ENCODE results near the gene CMTM4.
"Not testable (repeated sequence)": the region's sequence is repeated elsewhere in the genome, so short reads cannot be mapped to it uniquely, and the experiment has no call there.

CMTM4 gene

DNA sequence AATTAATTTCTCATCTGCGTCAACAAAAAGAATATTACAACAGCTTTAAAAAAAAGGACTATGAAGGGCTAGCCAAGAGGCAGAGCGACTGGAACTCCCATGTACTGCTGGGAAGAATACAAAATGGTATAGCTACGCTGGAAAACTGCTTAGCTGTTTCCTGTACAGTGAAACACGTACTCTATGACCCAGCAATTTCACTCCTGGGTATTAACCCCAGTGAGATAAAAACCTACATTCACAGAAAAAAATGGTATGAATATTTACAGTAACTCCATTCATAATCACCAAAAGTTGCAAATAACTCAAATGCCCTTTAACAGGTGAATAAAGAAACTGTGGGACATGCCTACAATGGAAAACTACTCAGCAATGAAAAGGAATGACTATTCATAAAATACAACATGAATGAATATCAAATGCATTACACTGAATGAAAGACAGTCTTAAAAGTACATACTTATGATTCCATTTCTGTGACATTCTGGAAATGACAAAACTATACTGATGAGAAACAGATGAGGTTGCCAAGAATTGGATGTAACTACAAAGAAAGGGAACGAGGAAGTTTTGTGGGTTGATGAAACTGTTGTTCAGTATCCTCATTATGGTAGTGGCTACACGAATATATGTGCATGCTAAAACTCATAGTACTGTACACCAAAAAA is 27.6 kb downstream of the CMTM4 start:
- no peak for DNase-seq

DNA sequence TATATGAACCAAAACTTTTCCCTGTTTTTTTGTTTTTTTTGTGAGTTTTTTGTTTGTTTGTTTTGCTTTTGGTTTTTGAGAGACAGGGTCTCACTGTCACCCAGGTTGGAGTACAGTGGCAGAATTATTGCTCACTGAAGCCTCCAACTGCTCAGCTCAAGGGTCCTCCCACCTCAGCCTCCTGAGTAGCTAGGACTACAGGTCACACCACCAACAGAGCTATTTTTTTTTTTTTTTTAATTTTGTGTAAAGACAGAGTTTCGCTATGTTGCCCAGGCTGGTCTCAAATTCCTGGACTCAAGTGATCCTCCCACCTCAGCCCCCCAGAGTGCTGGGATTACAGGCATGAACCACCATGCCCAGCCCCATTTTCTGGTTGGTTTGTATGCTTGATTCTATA is 28.6 kb downstream of the CMTM4 start:
- DNase-seq: no peak

DNA sequence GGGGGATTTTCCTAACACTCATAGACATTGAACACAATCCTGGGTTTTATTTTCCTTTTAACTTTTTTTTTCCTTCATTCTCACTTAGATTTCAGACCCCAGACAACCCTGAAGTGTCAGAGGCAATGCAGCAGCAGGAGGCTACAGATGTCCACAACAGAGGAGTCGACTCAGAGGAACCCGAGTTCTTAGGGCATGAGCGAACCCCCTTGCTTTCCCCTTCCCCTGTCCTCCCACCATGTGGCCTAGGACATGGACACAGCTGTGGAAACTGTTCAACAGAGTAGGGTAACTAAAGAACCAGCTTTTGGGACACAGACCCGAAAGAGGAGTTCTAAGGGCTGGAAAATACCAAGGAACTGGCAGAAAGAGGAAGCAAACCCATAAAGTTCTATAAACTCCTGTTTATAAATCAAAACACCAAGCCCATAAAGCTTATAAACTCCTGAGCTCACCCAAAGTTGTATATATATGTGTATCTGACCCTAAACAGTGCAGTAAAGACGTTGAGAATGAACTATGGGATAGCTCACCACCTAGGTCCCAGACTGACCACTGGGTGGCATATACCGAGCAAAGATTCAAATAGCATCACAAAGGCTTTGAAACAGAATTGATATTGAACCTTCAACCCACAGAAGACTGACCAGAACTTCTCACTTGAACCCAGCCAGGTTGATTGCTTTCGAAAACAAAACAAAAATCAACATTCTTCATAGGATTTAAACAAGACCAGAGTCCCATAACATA is 33.9 kb downstream of the CMTM4 start:
- no peak for DNase-seq

DNA sequence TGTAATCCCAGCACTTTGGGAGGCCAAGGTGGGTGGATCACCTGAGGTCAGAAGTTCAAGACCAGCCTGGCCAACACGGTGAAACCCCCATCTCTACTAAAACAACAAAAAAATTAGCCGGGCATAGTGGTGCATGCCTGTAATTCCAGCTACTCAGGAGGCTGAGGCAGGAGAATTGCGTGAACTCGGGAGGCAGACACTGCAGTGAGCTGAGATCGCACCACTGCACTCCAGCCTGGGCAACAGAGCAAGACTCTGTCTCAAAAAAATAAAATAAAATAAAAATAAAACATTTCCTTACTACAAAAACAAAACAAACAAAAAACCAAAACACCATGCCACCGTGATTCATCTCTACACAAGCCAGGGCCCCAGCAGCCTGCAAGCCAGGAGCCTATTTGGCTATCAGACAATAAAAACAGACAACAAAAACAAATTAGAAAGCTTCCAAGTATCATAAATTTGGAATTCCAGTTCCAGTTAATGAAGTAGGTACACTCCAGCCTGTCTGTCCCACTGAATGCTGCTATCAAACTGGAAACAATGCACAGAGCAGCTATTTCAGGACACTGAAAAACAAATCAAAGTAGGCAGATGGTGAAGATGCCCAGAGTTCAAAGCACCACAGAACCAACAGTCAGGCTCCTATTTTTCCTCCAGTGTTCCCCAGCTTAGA is 34.7 kb downstream of the CMTM4 start:
- not testable (repeated sequence) for DNase-seq

DNA sequence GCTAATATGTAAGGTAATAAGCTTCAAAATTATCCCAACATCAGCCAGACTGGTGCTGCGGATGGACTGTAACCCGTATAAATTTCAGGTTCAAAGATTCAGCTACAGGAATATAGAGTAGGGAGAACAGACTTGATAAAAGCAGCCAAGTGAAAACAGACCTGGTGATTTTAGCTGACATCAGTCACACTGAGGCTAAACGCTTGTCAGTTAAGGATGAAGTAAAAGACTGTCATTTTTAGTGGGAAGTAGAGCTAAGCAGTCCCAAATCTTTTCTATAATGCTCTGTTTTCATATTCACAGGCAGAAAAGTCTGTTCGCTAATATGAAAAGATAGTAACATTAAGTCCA is 35.4 kb downstream of the CMTM4 start:
- no peak for DNase-seq

DNA sequence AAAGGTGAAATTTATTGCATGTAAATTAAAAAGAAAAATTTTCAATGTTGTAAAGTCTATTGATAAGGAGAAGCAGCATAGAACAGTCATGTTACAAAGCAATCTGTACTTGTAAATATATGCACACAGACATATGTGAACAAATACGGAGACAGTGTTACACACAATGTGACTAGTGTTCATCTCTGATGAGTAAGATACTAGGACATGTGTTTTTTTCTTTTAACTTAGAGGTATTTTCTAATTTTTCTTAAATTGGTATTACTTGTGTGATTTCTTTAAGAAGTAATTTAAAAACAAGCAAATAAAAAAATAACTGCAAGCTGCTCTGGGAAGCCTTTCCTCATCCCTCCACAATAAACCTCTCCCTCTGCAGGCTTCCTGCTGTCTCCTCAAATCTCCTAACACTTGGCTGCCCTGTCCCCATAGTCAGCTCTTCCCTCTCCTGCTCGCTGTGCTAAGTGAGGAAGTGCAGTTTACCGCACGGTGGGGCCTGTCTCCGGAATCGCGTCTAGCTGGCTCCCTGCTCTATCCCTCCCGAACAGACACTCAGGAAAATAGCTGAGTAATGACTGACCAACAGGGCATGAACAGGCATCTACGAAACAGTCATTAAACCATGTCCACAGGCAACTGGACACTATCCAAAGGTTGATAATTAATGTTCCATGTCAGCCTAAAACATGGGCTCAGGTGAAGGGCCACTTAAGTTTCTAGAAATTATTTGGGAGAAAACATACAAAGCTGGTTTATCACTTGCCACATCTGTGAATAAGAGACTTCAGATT is 35.9 kb downstream of the CMTM4 start:
- DNase-seq: peak; percentile 69

DNA sequence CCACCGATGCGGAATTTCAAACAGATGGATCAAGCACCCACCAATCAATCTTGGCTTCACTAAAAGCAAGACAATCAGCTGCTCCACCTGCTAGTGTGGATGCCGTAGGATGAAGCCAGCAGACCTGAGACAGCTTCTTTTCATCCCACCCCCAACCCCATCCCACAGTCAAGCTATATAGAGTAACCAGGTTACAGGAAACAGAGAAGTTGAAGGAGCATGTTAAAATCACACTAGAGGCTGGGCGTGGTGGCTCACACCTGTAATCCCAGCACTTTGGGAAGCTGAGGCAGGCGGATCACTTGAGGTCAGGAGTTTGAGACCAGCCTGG is 37.7 kb downstream of the CMTM4 start:
- no peak for DNase-seq

DNA sequence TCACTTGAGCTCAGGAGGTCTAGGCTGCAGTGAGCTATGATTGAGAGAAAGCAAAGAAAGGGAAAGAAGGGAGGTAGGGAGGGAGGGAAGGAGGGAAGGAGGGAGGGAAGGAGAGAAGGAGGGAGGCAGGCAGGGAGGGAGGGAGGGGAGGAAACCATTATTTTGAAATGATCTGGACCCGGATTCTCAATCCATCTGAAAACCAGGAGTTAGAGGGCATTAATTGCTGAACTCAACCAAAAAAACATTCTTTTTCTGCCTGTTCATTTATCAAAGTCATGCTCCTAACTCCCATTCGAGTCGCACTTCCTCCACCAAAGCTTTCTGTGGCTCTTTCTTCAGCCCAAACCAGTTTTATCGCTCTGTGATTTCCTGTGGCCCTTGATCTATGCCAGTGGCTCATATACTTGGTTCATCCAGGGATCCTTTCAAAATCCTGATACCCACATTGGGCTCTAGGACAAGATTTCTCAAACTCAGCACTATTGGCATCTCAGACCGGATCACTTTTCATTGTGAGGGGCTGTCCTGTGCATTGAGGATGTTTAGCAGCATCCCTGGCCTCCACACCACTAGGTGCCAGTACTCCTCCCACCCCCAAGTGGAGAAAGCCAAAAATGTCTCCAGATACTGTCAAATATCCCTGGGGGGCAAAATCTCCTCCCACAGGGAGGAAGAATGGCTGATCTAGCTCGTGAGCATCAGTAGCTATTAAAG is 38.2 kb downstream of the CMTM4 start:
- DNase-seq: no peak

DNA sequence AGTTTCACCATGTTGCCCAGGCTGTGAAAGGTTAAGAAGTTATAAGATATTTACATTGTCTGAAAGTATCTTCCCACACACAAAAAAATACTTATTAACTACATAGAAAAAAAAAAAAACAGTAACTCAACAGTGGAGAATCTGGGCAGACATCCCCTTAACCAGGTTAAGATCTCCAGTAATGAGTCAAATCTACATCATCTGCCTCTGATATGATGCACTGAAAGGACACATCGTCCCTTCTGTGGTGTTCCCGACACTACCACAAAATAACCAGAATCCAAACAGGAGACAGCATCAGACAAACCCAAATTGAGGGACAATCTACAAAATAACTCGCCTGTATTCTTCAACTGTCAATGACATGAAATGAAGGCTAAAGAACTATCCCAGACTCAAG is 40.0 kb downstream of the CMTM4 start:
- DNase-seq: no peak

DNA sequence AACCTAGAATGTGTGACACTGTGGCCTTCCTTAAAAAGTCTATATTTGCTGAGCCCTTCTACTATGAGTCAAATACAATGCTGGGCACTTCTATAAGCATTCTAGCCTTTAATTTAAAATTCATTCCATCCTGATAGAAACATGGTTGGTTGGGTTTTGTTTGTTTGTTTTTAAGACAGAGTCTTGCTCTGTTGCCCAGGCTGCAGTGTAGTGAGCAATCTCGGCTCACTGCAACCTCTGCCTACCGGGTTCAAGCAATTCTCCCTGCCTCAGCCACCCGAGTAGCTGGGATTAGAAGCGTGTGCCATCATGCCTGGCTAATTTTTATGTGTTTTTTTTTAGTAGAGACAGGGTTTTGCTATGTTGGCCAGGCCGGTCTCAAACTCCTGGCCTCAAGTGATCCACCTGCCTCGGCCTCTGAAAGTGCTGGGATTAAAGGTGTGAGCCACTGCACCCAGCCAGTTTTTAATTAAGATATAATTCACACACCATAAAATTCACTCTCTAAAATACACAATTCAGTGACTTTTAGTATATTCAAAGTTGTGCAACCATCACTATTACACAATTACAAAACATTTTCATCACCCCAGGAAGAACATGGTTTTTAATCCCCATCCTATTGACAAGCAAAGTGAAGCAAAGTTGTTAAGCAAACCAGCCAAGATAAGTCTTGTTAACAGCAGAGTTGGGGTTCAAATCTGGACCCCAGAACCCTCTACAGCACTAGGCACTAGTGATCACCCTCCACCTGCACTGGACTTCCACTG is 42.8 kb downstream of the CMTM4 start:
- no peak for DNase-seq

DNA sequence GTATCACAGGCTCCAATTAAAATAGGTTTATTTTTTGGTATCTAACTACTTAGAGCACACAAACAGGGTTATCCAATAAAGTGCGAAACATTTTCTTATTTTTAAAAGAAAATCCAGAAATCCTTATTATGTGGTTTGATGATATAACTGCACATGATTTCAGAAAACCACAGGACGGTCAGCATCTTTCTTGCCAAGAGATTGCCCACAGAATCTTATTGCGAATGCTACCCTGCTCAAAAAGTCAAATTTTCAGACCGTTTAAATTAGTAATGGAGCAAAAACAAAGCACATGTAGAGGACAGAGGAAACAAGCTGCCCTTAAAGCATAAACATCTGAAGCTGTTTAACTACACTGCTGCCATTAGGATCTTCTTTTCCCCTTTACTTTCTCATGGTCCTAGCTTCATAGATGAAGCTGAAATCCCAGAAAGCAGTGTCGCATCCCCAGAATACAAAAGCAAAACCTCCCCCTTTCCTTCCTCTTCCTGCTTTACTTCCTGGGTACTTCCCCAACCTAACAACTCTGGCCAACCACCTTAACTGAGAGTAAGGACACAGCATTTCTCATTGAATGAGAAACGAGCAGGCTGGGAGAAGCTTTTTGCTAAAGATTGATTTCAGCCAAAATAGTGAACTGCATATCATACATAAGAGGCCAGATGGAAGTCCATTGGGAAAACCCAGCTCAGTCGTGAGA is 43.7 kb downstream of the CMTM4 start:
- DNase-seq: no peak

DNA sequence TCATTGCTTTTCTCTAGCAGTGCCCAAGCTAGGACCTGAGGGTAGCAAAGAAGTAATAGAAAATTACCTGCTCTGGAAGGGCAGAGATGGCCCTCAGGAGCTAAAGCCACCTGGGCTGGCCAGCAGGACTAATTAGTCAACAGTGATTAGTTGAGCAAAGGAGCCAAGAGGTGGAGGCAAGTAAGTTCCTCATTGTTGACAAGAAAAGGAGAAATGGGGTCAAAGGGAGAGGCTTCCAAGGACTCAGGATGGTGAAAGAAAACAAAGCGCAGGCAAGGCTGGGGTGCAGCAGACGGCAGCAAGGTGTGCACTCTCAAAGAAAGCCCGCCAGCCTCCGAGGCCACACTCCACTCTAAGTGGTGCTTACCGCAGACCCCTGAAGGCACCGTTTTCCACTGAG is 44.6 kb downstream of the CMTM4 start:
- DNase-seq: no peak

DNA sequence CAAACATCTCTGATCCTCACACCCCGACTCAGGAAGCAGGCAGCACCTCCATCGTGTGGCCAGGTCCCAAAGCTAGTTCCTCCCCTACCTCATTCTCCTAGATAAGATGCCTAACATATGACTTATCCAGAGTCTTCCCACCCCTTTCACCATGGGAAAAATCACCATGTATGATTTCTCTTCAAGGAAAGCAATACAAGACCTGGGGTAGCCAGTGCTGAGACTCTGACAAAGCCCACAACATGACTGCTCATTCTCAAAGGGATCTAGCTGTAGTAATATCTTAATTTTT is 45.1 kb downstream of the CMTM4 start:
- no peak for DNase-seq

DNA sequence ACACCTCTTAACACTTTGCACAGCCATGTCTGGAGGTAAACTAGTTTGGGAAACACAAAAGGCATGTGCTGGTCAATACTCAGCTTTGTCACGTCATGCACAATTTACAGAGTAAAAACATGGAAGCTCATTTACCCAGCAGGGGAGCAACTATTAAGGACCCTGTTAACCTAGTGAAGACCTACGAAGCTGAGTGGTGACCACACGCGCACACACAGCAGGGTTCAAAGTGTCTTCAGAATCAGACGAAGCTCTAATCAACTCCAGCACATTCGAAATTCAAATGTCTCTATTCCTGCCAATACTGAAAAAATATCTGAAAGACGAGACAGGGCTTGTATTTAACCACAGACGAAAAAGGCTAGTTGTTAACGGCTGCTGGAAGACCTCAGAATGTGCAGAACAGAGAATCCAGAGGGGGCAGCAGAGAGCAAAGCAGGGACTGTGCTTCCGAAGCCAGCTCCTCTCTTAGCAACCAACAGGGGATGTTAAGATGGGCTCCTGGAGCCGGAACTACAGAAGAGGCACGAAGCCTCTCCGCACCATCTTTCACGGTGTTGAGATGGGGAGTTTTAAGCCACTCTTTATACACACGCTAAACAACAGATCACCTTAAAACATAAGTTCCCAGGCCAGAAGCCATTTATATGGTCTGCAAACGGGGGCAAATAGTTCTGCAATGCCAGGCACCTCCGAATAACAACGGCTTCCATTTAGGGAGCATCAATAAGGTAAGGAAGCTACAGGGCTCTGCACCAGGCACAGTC is 45.7 kb downstream of the CMTM4 start:
- peak; percentile 89 for DNase-seq

DNA sequence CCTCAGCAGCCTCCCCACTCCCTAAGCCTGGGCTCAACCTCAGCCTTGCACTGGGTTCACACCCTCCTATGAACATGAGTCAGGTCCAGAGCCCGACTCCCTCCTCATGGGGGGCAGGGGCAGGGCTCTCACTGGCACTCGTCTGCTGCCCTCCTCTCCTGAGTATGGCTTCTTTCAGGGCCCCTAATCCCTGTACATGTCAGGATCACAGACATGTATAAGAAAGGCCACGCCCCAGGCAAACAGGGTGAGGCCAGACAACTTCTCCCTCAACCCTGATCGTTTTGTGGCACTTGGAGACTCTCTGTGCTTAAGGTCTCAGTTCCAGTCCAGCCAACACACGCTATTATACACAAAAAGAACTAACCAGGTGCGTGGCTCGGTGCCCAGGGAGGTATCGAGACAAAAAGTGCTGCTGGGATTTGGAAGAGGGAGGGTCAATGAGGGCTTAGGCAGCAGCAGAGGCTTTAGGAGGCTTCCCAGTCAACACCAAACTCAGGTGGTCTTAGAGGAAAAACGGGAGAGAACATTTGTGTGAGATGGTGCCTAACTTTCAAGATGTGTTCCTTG is 46.8 kb downstream of the CMTM4 start:
- DNase-seq: no peak

DNA sequence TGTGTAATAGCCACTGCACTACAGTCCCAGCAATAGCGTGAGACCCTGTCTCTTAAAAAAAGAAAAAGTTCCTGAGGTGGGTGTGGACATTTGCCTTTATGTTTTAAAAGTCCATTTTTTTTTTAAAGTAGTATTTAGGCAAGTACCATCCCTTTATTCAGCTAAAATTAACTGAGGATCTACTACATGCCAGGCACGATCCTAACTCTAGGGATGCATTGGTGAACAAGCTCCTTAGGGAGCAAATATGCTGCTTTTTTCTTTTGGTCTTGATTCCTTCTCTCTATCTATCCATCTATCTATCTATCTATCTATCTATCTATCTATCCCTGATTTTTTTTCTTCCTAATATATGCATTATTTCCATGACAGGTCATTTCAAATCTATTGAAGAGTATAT is 47.4 kb downstream of the CMTM4 start:
- no peak for DNase-seq

DNA sequence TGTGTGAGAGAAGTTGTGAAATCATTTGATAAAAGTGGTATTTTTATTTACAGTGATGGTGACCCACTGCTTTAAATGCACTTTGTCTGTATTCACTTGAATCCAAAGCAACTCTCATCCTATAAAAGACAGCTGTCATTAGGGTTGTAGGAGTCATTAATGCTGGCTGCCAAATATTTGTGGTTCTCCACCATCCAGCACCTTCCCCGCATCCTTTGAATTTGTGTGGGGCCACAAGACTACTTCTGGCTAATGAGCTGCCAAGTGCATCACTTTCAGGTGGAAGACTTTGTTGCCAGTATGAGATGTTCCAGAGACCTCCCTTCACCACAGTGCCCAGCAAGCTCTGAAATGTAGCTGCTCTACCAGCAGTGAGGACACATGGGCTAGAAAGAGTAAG is 48.7 kb downstream of the CMTM4 start:
- DNase-seq: no peak

DNA sequence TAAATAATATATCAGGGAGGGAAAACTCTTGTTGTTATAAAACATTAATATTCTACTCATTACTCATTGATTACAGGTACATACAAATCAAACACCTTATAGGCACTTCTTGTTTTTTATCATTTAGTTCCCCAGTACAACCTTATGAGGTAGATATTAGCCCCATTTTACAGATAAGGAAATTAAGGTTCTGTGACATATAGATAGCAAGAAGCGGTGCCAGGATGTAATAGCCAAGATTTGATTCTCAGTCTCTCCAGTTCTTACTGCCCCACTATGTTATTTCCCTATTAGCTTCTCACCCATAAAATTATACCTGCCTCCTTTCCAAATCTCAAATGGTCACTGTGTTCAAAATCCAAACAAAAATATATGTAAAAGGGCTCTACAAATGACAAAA is 55.2 kb downstream of the CMTM4 start:
- no peak for DNase-seq

DNA sequence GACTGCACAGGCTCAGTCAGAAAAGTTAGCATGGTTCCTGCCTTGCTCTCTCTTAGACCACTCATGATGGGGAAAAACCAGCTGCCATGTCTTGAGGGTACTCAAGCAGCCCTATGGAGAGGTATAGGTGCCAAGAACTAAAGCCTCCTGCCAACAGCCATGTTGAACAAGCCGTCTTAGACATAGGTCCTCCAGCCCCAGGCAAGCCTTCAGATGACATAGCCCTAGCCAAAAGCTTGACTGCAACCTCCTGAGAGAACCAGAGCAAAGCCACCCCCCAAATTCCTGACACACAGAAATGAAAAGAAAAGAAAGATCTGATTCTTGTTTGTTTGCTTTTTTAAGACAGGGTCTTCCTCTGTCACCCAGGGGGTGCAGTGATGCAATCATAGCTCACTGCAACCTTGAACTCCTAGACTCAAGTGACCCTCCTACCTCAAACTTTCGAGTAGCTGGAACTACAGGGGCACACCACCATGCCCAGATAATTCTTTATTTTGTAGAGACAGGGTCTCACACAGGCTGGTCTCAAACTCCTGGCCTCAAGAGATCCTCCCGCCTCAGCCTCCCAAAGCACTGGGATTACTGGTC is 55.7 kb downstream of the CMTM4 start:
- DNase-seq: no peak

All from left hindlimb (tissue), 1 donor.